Measurements from ENCODE around the gene TEAD1.
"Not testable (repeated sequence)": the region's sequence is repeated elsewhere in the genome, so short reads cannot be mapped to it uniquely, and the experiment has no call there.

The TEAD1 gene

GRCh38 chr11:12733091-12733490 lies 58.9 kb downstream of the TEAD1 start:
- FAIRE-seq (no peak), DNase-seq (ENCODE audit: low spot score) (no peak)

GRCh38 chr11:12734625-12735024 lies 60.4 kb downstream of the TEAD1 start:
- FAIRE-seq = no peak
- no peak for DNase-seq (ENCODE audit: low spot score)

GRCh38 chr11:12735262-12735661 lies 61.0 kb downstream of the TEAD1 start:
- DNase-seq (ENCODE audit: low spot score) (no peak), FAIRE-seq (no peak)

GRCh38 chr11:12737024-12737423 lies 62.8 kb downstream of the TEAD1 start:
- no peak for DNase-seq (ENCODE audit: low spot score)
- no peak for FAIRE-seq

- DNase-seq (ENCODE audit: low spot score) (no peak), FAIRE-seq (no peak)
Measured at GRCh38 chr11:12741671-12742216, 67.5 kb downstream of the TEAD1 start.

- DNase-seq (ENCODE audit: low spot score) = no peak
- no peak for FAIRE-seq
Measured at GRCh38 chr11:12743834-12744449, 69.7 kb downstream of the TEAD1 start.

GRCh38 chr11:12744826-12745502 lies 70.7 kb downstream of the TEAD1 start:
- FAIRE-seq = no peak
- no peak for DNase-seq (ENCODE audit: low spot score)

- FAIRE-seq (no peak), DNase-seq (ENCODE audit: low spot score) (no peak)
Measured at GRCh38 chr11:12745787-12746186, 71.6 kb downstream of the TEAD1 start.

GRCh38 chr11:12746593-12747097 lies 72.4 kb downstream of the TEAD1 start:
- peak; percentile 92 for DNase-seq (ENCODE audit: low spot score)
- FAIRE-seq = no peak

- no peak for FAIRE-seq
- DNase-seq (ENCODE audit: low spot score) = no peak
Measured at GRCh38 chr11:12748561-12748960, 74.3 kb downstream of the TEAD1 start.

GRCh38 chr11:12749442-12749841 lies 75.2 kb downstream of the TEAD1 start:
- FAIRE-seq = no peak
- no peak for DNase-seq (ENCODE audit: low spot score)

GRCh38 chr11:12750181-12750580 lies 76.0 kb downstream of the TEAD1 start:
- FAIRE-seq (no peak), DNase-seq (ENCODE audit: low spot score) (no peak)

GRCh38 chr11:12752868-12753524 lies 78.8 kb downstream of the TEAD1 start:
- FAIRE-seq = no peak

GRCh38 chr11:12754021-12754420 lies 79.8 kb downstream of the TEAD1 start:
- DNase-seq (ENCODE audit: low spot score) (no peak), FAIRE-seq (no peak)

More at GRCh38 chr11:12752868-12753524, 78.8 kb downstream of the TEAD1 start:
- DNase-seq (ENCODE audit: low spot score) = no peak

- FAIRE-seq (no peak), DNase-seq (ENCODE audit: low spot score) (no peak)
Measured at GRCh38 chr11:12754582-12755234, 80.5 kb downstream of the TEAD1 start.

GRCh38 chr11:12755510-12756453 lies 81.6 kb downstream of the TEAD1 start:
- no peak for FAIRE-seq
- DNase-seq (ENCODE audit: low spot score) = no peak

GRCh38 chr11:12756454-12756806 lies 82.2 kb downstream of the TEAD1 start:
- FAIRE-seq = no peak
- no peak for DNase-seq (ENCODE audit: low spot score)

GRCh38 chr11:12756867-12757266 lies 82.6 kb downstream of the TEAD1 start:
- no peak for FAIRE-seq
- DNase-seq (ENCODE audit: low spot score) = no peak

- DNase-seq (ENCODE audit: low spot score) (no peak), FAIRE-seq (no peak)
Measured at GRCh38 chr11:12757416-12757815, 83.2 kb downstream of the TEAD1 start.

GRCh38 chr11:12758117-12758516 lies 83.9 kb downstream of the TEAD1 start:
- DNase-seq (ENCODE audit: low spot score); FAIRE-seq: not testable (repeated sequence)

- no peak for DNase-seq (ENCODE audit: low spot score)
- FAIRE-seq = no peak
Measured at GRCh38 chr11:12761029-12761428, 86.8 kb downstream of the TEAD1 start.
